ENCODE data around the gene FEZF2. TPM values are rescaled to one million over a fixed set of nuclear protein-coding genes. Genes with fewer than 3 reads are reported as not detected.

FEZF2 gene
- not detected for total RNA-seq
- polyA plus RNA-seq = not detected
- long read RNA-seq, donor 1 = 0 reads
- long read RNA-seq, donor 2 = 0 reads
- long read RNA-seq, donor 3 = 0 reads
- long read RNA-seq, donor 4 = 0 reads
- long read RNA-seq, donor 5 = 0 reads

- no peak for TF ChIP-seq CTCF (IDR thresholded peaks at IDR 0.05; ENCODE audit: control extremely low read depth, extremely low read depth)
- Histone ChIP-seq H3K4me1 (ENCODE audit: control insufficient read depth in 5 of 5, insufficient read depth in 5 of 5, low read length in 5 of 5) (peaks cover 0 to 18% (median 5%) of the 10 kb centered on the region in 5 donors), H3K9ac (ENCODE audit: insufficient read depth in 1 of 2, low read length in 2 of 2) (no peak within 1 kb of the TSS), H3K9me3 (ENCODE audit: control insufficient read depth in 4 of 4, insufficient read depth in 3 of 4, low read length in 3 of 4) (peaks cover 0 to 14% (median 0%) of the 10 kb centered on the region in 4 donors), H3K36me3 (ENCODE audit: control insufficient read depth in 4 of 4, insufficient read depth in 4 of 4, low read length in 4 of 4) (no peaks in the 10 kb centered on the region), H3K27me3 (ENCODE audit: control insufficient read depth in 3 of 3, insufficient read depth in 3 of 3, low read length in 2 of 3) (peaks cover 61 to 94% (median 85%) of the 10 kb centered on the region in 3 donors), H3K27ac (ENCODE audit: low read depth in 1 of 2, low read length in 1 of 2) (no peak within 1 kb of the TSS), H3K4me3 (no peak within 1 kb of the TSS)
- 2 to 4% methylated on average over 28 of the region's 28 CpGs for WGBS, 2 donors
- DNase-seq (no peak), ATAC-seq (ENCODE audit: insufficient read depth, low FRiP score) (no peak)
Measured at GRCh38 chr3:62373215-62373614, at the start of gene FEZF2. Gene FEZF2 (minus strand): TSS chr3:62373550. CDS start chr3:62372868, 682 bp downstream.

- Histone ChIP-seq H3K4me3 (no peak overlapping the region), H3K4me1 (ENCODE audit: control insufficient read depth in 5 of 5, insufficient read depth in 5 of 5, low read length in 5 of 5) (no peaks in the 10 kb centered on the region), H3K36me3 (ENCODE audit: control insufficient read depth in 4 of 4, insufficient read depth in 4 of 4, low read length in 4 of 4) (no peaks in the 10 kb centered on the region), H3K27me3 (ENCODE audit: control insufficient read depth in 3 of 3, insufficient read depth in 3 of 3, low read length in 2 of 3) (peaks cover 0 to 12% (median 4%) of the 10 kb centered on the region in 3 donors), H3K9me3 (ENCODE audit: control insufficient read depth in 4 of 4, insufficient read depth in 3 of 4, low read length in 3 of 4) (no peaks in the 10 kb centered on the region), H3K9ac (ENCODE audit: insufficient read depth in 1 of 2, low read length in 2 of 2) (no peak overlapping the region), H3K27ac (ENCODE audit: low read depth in 1 of 2, low read length in 1 of 2) (no peak overlapping the region)
- 83 to 87% methylated on average over 10 of the region's 10 CpGs for WGBS, 2 donors
- no peak for ATAC-seq (ENCODE audit: insufficient read depth, low FRiP score)
- no peak for TF ChIP-seq CTCF (IDR thresholded peaks at IDR 0.05; ENCODE audit: control extremely low read depth, extremely low read depth)
- no peak for DNase-seq
Measured at GRCh38 chr3:62421207-62421606, 47.9 kb upstream of the FEZF2 start.

GRCh38 chr3:62416144-62416543 is 42.8 kb upstream of the FEZF2 start:
- no peak for DNase-seq
- Histone ChIP-seq H3K4me3 (no peak overlapping the region), H3K9me3 (ENCODE audit: control insufficient read depth in 4 of 4, insufficient read depth in 3 of 4, low read length in 3 of 4) (no peaks in the 10 kb centered on the region), H3K36me3 (ENCODE audit: control insufficient read depth in 4 of 4, insufficient read depth in 4 of 4, low read length in 4 of 4) (no peaks in the 10 kb centered on the region), H3K9ac (ENCODE audit: insufficient read depth in 1 of 2, low read length in 2 of 2) (no peak overlapping the region), H3K4me1 (ENCODE audit: control insufficient read depth in 5 of 5, insufficient read depth in 5 of 5, low read length in 5 of 5) (no peaks in the 10 kb centered on the region), H3K27me3 (ENCODE audit: control insufficient read depth in 3 of 3, insufficient read depth in 3 of 3, low read length in 2 of 3) (peaks cover 0 to 9% (median 4%) of the 10 kb centered on the region in 3 donors), H3K27ac (ENCODE audit: low read depth in 1 of 2, low read length in 1 of 2) (no peak overlapping the region)
- TF ChIP-seq CTCF (IDR thresholded peaks at IDR 0.05; ENCODE audit: control extremely low read depth, extremely low read depth) = no peak
- ATAC-seq (ENCODE audit: insufficient read depth, low FRiP score) = no peak
- 51 to 62% methylated on average over 3 of the region's 3 CpGs for WGBS, 2 donors

- H3K9ac ChIP-seq (ENCODE audit: insufficient read depth in 1 of 2, low read length in 2 of 2) = no peak overlapping the region
- no peak overlapping the region for H3K27ac ChIP-seq (ENCODE audit: low read depth in 1 of 2, low read length in 1 of 2)
- DNase-seq = no peak
- ATAC-seq (ENCODE audit: insufficient read depth, low FRiP score) = no peak
- no peaks in the 10 kb centered on the region for H3K9me3 ChIP-seq (ENCODE audit: control insufficient read depth in 4 of 4, insufficient read depth in 3 of 4, low read length in 3 of 4)
- peaks cover 0 to 4% (median 4%) of the 10 kb centered on the region in 3 donors for H3K27me3 ChIP-seq (ENCODE audit: control insufficient read depth in 3 of 3, insufficient read depth in 3 of 3, low read length in 2 of 3)
- H3K4me1 ChIP-seq (ENCODE audit: control insufficient read depth in 5 of 5, insufficient read depth in 5 of 5, low read length in 5 of 5) = no peaks in the 10 kb centered on the region
- TF ChIP-seq CTCF (IDR thresholded peaks at IDR 0.05; ENCODE audit: control extremely low read depth, extremely low read depth) = no peak
- 53 to 55% methylated on average over 9 of the region's 9 CpGs for WGBS, 2 donors
- no peaks in the 10 kb centered on the region for H3K36me3 ChIP-seq (ENCODE audit: control insufficient read depth in 4 of 4, insufficient read depth in 4 of 4, low read length in 4 of 4)
- no peak overlapping the region for H3K4me3 ChIP-seq
Measured at GRCh38 chr3:62415312-62415801, 42.0 kb upstream of the FEZF2 start.

Data from lung (tissue), 16 donors.